GM12801 (cell line): Measurements from ENCODE around the gene RNF146.

Experiments used
- CTCF ChIP-seq: IDR thresholded peaks from one replicate; pipeline ENCODE4 v1.5.1; 2011; ENCODE audit warnings: control low read depth; ENCODE audit not compliant: insufficient read length; ENCODE audit errors: extremely low read depth

The RNF146 gene

GRCh38 chr6:127266178-127266891 is at the start of gene RNF146:
Gene RNF146, plus strand, starts transcription at chr6:127266864. Its CDS starts 13,475 bp downstream, at chr6:127280339.
- TF ChIP-seq CTCF = no peak

- TF ChIP-seq CTCF = no peak
Observed at GRCh38 chr6:127219869-127220268, 46.8 kb upstream of the RNF146 start.

GRCh38 chr6:127221201-127221600 is 45.5 kb upstream of the RNF146 start:
- TF ChIP-seq CTCF = no peak

GRCh38 chr6:127222418-127222817 is 44.2 kb upstream of the RNF146 start:
- no peak for TF ChIP-seq CTCF

GRCh38 chr6:127225497-127225896 is 41.2 kb upstream of the RNF146 start:
- TF ChIP-seq CTCF = no peak

GRCh38 chr6:127243501-127243900 is 23.2 kb upstream of the RNF146 start:
- no peak for TF ChIP-seq CTCF

- TF ChIP-seq CTCF = no peak
Observed at GRCh38 chr6:127247114-127248096, 19.3 kb upstream of the RNF146 start.
